GM12878 (cell line): ENCODE data around the gene CTSW. TPM values are rescaled to one million over a fixed set of nuclear protein-coding genes. Genes with fewer than 3 reads are reported as not detected.

Source experiments
- BACH1 ChIP-seq: fragments of 450-650 bp; IDR thresholded peaks from 2 replicates; pipeline ENCODE4 v1.6.1; 2017; ENCODE audit warnings: mild to moderate bottlenecking, borderline replicate concordance
- CBFB ChIP-seq: IDR thresholded peaks from 2 replicates; pipeline ENCODE4 v1.6.1; 2016; ENCODE audit warnings: antibody characterized with exemption, low read depth
- E2F8 ChIP-seq: fragments of 450-650 bp; IDR thresholded peaks from 2 replicates; pipeline ENCODE4 v1.6.1; 2018; ENCODE audit warnings: mild to moderate bottlenecking, low read depth, moderate library complexity; ENCODE audit not compliant: partially characterized antibody
- ELK1 ChIP-seq: IDR thresholded peaks from 2 replicates; pipeline ENCODE4 v1.6.1; 2012; ENCODE audit warnings: low read depth, low read length, improper control_type of control experiment
- NFIC ChIP-seq: IDR thresholded peaks from 2 replicates; pipeline ENCODE4 v1.6.1; 2012; ENCODE audit warnings: low read depth, mild to moderate bottlenecking, inconsistent platforms, low read length, moderate library complexity
- RFX5 ChIP-seq: IDR thresholded peaks from 2 replicates; pipeline ENCODE4 v1.6.1; 2011; ENCODE audit warnings: low read depth, low read length, improper control_type of control experiment
- polyA plus RNA-seq, 11 experiments: library from polyadenylated mRNA; depleted of rRNA in 4 of 11; unstranded in 6 of 11; stranded (reverse) in 5 of 11; fragments of >200 nt; fragmentation: Nextera tagmentation in 4 of 11; fragmentation: Illumina TruSeq in 1 of 11; extraction: Ambion mirVana in 4 of 11; extraction: Trizol in 1 of 11; gene quantifications; 1 replicate in 1 of 11; 2 replicates in 10 of 11; pipeline versions ENCODE4 v1.2.1 to v1.2.3, GENCODE V29; 2011 to 2016; ENCODE audit warnings: inconsistent platforms in 2 of 11, missing spikeins in 2 of 11, low read depth in 1 of 11
- total RNA-seq, 4 experiments: library from RNA; depleted of rRNA in 3 of 4; stranded (reverse); fragments of >200 nt in 3 of 4; fragmentation: Illumina TruSeq in 1 of 4; extraction: Trizol in 1 of 4; gene quantifications; 2 replicates each; pipeline versions ENCODE4 v1.2.1 to v1.2.3, GENCODE V29; 2013 to 2021

The CTSW gene
- total and polyA plus RNA-seq, 10 of the 15 experiments (the other 5 are each of a cell fraction or from before 2014, with no cell fraction given), result 0.53 to 12.0 (median 1.7) TPM

GRCh38 chr11:65862191-65862735, 17.4 kb upstream of the CTSW start (continued):
- TF ChIP-seq E2F8, result no peak
- no peak for TF ChIP-seq BACH1
- TF ChIP-seq CBFB, result no peak
- no peak for TF ChIP-seq NFIC
- no peak for TF ChIP-seq RFX5
- no peak for TF ChIP-seq ELK1
- TF ChIP-seq, all 136 proteins: peak for 0
